IPS-18a (cell line): ENCODE measurements around the gene SYVN1.
A peak's percentile ranks its signal among the peaks of the same experiment; 100 is the strongest.
"Not testable (repeated sequence)": the region's sequence is repeated elsewhere in the genome, so short reads cannot be mapped to it uniquely, and the experiment has no call there.

Experiments
- H3K27ac ChIP-seq: one replicate; pipeline ENCODE4 v1.5.1; 2013; ENCODE audit warnings: low read length
- H3K27me3 ChIP-seq: one replicate; pipeline ENCODE4 v1.6.1; 2013; ENCODE audit warnings: mild to moderate bottlenecking, low read length; ENCODE audit not compliant: control insufficient read depth, insufficient read depth
- H3K36me3 ChIP-seq: one replicate; pipeline ENCODE4 v1.6.1; 2013; ENCODE audit warnings: low read depth, low read length; ENCODE audit not compliant: control insufficient read depth
- H3K4me1 ChIP-seq: one replicate; pipeline ENCODE4 v1.6.1; 2013; ENCODE audit warnings: low read depth, low read length; ENCODE audit not compliant: control insufficient read depth
- H3K4me3 ChIP-seq: one replicate; pipeline ENCODE4 v1.5.1; 2013; ENCODE audit warnings: low read length
- H3K9ac ChIP-seq: one replicate; pipeline ENCODE4 v1.6.1; 2013; ENCODE audit warnings: mild to moderate bottlenecking, low read length, moderate library complexity
- H3K9me3 ChIP-seq: one replicate; pipeline ENCODE4 v1.6.1; 2013; ENCODE audit warnings: low read depth, low read length; ENCODE audit not compliant: control insufficient read depth

Gene SYVN1

DNA sequence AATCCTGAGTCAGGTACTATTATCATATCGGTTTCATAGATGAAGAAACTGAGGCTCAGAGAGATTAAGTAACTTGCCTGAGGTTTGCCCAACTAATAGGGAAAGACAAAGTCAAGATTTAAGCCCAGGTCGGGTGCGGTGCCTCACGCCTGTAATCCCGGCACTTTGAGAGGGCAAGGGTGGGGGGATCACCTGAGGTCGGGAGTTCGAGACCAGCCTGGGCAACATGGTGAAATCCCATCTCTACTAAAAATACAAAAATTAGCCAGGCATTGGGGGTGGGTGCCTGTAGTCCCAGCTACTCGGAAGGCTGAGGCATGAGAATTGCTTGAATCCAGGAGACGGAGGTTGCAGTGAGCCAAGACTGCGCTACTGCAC, 15.8 kb upstream of the SYVN1 start:
- not testable (repeated sequence) for H3K27me3 ChIP-seq, H3K9ac ChIP-seq, H3K9me3 ChIP-seq, H3K4me3 ChIP-seq, H3K36me3 ChIP-seq, H3K4me1 ChIP-seq, H3K27ac ChIP-seq

DNA sequence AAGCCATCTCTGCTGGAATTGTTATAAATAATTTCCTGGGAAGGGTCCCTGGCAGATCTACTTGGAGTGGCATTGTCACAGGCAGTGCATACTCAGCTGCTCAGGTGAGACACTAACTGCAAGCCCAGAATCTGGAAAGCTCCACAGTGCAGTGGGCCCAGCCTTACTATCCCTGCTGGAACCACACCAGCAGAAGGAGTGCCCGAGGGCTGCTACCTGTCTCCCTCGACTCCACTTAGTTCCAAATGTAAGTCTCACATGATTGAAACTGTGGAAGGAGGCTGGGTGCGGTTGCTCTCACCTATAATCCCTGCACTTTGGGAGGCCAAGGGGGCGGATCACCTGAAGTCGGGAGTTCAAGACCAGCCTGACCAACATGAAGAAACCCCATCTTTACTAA, 14.3 kb upstream of the SYVN1 start:
- H3K36me3 ChIP-seq, result no peaks in the 10 kb centered on the region
- H3K4me3 ChIP-seq, result no peak overlapping the region
- no peaks in the 10 kb centered on the region for H3K4me1 ChIP-seq
- H3K9me3 ChIP-seq, result no peaks in the 10 kb centered on the region
- H3K27ac ChIP-seq, result no peak overlapping the region
- no peak overlapping the region for H3K9ac ChIP-seq
- H3K27me3 ChIP-seq, result peaks cover 4% of the 10 kb centered on the region

DNA sequence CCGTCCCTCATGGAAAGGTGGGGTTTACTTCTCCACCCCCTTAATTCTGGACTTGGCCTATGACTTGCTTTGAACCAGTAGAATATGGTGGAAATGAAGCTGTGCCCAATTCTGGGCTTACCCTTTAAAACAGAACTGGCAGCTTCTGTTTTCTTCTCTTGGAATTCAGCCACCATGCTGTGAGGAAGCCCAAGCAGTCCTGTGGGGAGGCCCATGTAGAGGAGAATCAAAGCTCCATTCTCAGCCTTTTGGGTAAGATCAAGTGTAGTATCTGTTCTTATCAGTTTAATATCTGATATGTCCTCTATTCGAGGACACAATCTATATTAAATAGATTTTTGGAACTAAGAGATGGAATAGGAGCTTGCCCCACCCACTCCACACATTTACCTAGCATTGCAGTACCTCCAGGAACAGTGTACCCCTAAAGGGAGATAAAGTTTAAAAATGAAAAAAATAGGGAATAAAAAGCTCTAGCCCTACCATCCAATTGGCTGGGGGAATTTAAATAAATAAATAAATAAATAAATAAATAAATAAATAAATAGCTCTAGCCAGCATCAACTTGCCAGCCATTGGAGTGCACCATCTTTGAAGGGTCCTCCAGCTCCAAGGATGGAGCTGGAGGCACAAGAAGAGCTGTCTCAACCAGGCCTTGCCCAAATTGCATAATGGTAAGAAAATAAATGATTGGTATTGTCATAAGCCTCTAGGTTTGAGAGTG, 13.2 kb upstream of the SYVN1 start:
- Histone ChIP-seq H3K27ac (no peak overlapping the region), H3K9ac (no peak overlapping the region), H3K4me1 (no peaks in the 10 kb centered on the region), H3K4me3 (no peak overlapping the region), H3K27me3 (peaks cover 4% of the 10 kb centered on the region), H3K9me3 (no peaks in the 10 kb centered on the region), H3K36me3 (no peaks in the 10 kb centered on the region)

DNA sequence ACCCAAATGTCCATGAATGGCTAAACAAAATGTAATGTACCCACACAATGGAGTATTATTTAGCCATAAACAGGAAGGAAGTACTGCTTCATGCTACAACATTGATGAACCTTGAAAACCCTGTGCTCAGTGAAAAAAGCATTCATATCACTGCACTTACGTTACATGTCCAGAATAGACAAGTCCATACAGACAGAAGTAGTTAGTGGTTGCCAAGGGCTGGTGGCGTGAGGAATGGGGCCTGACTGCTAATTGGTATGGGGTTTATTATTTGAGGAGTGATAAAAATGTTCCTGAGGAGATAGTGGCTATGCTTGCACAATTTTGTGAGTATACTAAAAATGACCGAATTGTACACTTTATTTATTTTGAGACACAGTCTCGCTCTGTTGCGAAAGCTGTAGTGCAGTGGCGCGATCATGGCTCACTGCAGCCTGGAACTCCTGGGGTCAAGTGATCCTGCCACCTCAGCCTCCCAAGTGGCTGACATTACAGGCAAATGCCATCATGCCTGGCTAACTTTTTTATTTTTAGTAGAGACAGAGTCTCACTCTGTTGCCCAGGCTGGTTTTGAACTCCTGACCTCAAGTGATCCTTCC, 7.7 kb upstream of the SYVN1 start:
- Histone ChIP-seq H3K4me3 (no peak overlapping the region), H3K36me3 (no peaks in the 10 kb centered on the region), H3K27me3 (no peaks in the 10 kb centered on the region), H3K27ac (no peak overlapping the region), H3K9me3 (no peaks in the 10 kb centered on the region), H3K9ac (no peak overlapping the region), H3K4me1 (no peaks in the 10 kb centered on the region)

DNA sequence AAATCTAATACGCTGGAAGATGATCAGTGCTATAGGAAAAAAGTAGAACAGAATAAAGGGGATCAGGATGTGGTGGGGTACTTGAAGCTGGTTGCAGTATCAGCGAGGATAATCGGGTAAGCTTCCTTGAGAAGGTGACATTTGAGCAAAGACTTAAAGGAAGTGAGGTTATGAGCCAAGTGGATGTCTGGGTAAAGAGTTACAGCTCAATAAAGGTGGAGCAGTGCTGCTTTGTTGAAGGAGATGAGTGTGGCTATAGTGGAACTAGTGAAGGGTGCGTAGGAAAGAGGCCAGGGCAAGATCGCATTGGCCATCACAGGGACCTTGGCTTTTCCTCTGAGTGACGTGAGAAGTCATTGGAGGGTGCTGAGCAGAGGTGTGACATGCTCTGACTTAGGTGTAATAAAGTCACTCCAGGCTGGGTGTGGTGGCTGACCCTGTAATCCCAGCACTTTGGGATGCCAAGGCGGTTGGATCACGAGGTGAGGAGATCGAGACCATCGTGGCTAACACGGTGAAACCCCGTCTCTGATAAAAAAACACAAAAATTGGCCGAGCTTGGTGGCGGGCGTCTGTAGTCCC, 2.3 kb upstream of the SYVN1 start:
- Histone ChIP-seq H3K4me1 (peaks cover 4% of the 10 kb centered on the region), H3K9ac (no peak overlapping the region), H3K9me3 (no peaks in the 10 kb centered on the region), H3K36me3 (peaks cover 4% of the 10 kb centered on the region), H3K27me3 (no peaks in the 10 kb centered on the region), H3K27ac (no peak overlapping the region), H3K4me3 (no peak overlapping the region)

DNA sequence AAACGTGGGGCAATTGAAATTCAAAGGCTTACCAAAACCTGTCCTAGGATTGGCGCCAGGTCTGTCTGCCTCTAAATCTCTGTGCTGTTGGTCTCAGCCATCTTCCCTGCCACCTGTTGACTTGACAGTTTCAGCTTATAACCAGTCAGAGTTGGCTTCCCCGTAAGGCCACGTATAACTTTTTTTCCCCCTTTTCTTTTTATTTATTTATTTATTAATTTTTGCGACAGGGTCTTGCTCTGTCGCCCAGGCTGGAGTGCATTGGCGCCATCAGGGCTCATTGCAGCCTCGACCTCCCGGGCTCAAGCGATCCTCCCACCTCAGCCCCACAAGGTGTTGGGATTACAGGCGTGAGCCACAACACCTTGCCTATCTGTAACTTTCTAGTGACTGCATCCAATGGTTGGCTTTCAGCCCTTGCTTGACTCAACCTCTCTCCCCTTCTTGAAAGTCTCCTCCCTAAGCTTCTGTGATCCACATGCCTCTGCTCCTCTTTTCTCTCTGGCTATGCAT, 1.4 kb upstream of the SYVN1 start:
- Histone ChIP-seq H3K4me3 (peak overlapping the region; percentile 91), H3K9me3 (no peaks in the 10 kb centered on the region), H3K27ac (peak overlapping the region; percentile 88), H3K9ac (peak overlapping the region; percentile 90), H3K36me3 (peaks cover 13% of the 10 kb centered on the region), H3K4me1 (peaks cover 4% of the 10 kb centered on the region), H3K27me3 (no peaks in the 10 kb centered on the region)

DNA sequence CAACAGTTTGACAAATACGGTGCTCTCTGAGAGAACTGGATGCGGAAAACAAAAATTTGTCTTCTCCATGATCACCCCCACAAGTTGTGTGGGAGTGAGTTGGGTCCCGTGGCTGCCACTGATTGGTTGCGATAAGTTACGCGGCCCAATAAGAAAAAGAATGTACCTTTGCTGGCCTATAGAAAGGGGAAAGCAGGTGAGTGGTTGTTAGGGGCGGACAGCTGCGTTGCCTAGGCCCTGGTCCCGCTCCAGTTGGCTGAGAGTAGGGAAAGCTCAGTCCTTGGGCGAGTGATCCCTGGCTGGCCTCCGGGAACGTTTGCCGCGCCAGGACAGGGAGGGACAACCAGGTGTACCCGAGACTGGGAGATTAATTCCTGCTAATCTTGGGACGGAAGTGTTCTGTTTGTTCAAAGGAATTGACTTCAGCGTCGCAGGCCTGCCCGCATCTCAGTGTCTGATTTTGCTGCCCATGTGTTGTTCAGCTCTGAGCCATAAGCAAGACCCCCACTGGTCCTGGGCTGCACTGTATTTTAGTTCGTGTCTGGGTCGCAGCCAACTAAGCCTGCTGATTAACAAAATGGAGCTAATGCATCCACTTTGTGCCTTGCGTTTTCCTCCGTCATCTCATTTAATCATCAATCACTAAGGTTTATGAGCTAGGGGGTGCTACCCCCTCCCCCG, 773 bp upstream of the SYVN1 start:
- Histone ChIP-seq H3K27ac (peak overlapping the region; percentile 96), H3K4me1 (peaks cover 4% of the 10 kb centered on the region), H3K4me3 (peak overlapping the region; percentile 91), H3K9me3 (no peaks in the 10 kb centered on the region), H3K36me3 (peaks cover 13% of the 10 kb centered on the region), H3K9ac (peak overlapping the region; percentile 90), H3K27me3 (no peaks in the 10 kb centered on the region)

DNA sequence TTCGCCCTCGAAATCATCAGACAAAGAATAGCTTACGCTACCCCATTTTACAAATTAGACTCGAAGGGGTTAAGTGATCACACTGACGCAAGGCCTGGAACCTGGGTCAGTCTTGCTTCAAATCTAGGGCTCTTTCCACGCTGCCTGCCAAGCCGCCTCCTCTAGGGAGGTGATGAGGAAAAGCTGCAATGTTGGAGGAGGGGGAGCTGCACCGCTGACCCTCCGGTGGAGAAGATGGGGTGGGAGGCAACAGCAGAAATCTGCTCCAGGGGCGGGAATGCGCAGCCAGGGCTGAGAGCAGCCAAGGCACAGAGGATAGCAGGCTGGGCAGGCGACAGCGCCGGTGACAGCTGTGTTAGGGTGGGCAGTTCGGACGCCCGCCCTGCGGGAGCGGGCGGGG, 595 bp downstream of the SYVN1 start:
- Histone ChIP-seq H3K36me3 (peaks cover 24% of the 10 kb centered on the region), H3K27me3 (no peaks in the 10 kb centered on the region), H3K9ac (peak overlapping the region; percentile 90), H3K4me1 (peaks cover 4% of the 10 kb centered on the region), H3K27ac (no peak overlapping the region), H3K9me3 (no peaks in the 10 kb centered on the region), H3K4me3 (peak overlapping the region; percentile 91)

DNA sequence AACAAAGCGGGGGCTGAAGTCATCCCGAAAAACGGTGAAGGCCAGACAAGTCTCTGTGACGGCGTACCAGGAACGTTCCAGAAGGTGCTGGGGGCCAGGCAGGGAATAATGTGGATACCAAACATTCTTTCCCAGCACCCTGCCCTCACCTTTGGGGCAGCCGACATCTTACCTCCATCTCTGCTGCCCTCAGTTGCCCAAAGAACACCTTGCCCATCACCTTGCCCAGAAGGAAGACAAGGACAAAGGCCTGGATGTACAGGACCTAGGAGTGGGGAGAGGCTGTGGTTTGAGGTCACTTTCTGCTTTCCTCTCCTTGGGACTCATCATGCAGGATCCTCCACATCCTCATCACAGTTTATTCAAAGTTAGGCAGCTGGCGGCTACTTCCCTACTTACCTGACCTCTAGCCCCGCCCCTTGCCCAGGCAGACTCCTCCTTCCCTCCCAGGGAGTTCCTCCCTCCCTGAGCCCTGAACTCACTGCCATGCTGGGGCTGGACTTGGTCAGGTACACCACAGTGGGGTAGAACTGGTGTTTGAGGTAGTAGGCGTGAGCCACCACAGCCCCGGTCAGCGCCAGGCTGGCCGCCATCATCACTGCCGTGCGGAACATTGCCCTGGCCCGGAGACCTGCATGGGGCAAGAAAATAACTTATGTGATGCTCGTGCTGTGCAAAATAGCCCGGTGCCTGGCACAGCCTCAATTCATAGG, 1.2 kb downstream of the SYVN1 start:
- Histone ChIP-seq H3K9me3 (no peaks in the 10 kb centered on the region), H3K27me3 (no peaks in the 10 kb centered on the region), H3K4me3 (peak overlapping the region; percentile 91), H3K4me1 (peaks cover 4% of the 10 kb centered on the region), H3K9ac (no peak overlapping the region), H3K36me3 (peaks cover 28% of the 10 kb centered on the region), H3K27ac (no peak overlapping the region)

DNA sequence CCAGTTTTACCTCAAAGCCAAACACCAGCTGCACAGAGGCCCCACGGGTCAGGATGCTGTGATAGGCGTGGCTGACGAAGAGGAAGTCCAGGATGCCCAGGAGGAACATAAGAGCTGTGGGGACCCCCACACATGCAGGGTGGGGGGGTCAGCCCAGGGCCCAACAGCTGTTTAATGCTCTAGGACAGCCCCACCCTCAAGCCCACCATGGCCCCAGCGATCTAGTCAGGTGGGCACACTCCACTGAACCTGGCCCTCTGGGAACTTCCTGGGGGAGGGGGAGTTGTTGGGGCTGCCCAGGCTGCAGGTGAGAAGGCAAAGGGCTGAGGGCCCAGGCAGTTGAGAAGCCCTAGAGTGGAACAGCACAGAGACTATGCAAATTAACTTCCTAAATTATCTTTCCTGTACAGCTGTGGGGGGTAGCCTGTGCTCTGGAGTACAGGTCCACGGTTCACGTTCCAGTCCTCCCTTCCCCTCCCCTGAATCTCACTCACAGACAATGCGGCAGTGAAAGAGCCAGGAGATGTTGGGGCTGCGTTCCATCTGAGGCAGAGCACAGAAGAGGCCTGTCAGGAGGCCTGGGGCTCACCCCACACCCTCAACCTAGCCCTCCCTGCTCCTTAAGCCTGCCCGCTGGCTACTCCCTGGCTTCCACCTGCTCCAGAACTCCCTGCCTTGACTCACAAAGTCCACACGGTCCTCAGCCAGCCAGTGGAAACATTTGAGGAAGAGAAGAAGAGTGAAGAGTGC, 1.9 kb downstream of the SYVN1 start:
- no peaks in the 10 kb centered on the region for H3K9me3 ChIP-seq
- no peak overlapping the region for H3K9ac ChIP-seq
- H3K4me1 ChIP-seq, result peaks cover 4% of the 10 kb centered on the region
- H3K36me3 ChIP-seq, result peaks cover 28% of the 10 kb centered on the region
- H3K27me3 ChIP-seq, result no peaks in the 10 kb centered on the region
- no peak overlapping the region for H3K4me3 ChIP-seq
- H3K27ac ChIP-seq, result no peak overlapping the region

DNA sequence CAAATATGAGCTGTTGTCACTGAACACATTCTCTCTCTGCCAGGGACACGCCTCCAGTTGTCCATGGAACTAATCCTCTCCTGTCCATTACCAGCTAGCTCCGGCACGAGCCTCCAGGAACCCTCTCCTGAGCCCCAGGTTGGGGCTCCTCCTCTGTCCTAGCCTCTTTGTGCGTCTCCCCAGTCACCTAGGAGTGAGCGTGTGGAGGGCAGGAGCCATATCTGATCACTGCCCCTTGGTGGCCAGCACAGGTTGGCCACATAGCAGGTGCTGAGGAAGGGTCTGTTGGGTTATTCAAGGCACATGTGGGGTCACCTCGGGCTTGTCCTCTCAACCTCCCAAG, 2.5 kb downstream of the SYVN1 start:
- H3K27ac ChIP-seq, result no peak overlapping the region
- peaks cover 4% of the 10 kb centered on the region for H3K4me1 ChIP-seq
- no peaks in the 10 kb centered on the region for H3K27me3 ChIP-seq
- H3K36me3 ChIP-seq, result peaks cover 31% of the 10 kb centered on the region
- no peak overlapping the region for H3K9ac ChIP-seq
- H3K4me3 ChIP-seq, result no peak overlapping the region
- no peaks in the 10 kb centered on the region for H3K9me3 ChIP-seq
